Measurements from ENCODE around the gene AP2M1. TPM values are rescaled to one million over a fixed set of nuclear protein-coding genes. Genes with fewer than 3 reads are reported as not detected.

The AP2M1 gene
- total and polyA plus RNA-seq, 4 donors = 153 to 333 (median 251) TPM

DNA sequence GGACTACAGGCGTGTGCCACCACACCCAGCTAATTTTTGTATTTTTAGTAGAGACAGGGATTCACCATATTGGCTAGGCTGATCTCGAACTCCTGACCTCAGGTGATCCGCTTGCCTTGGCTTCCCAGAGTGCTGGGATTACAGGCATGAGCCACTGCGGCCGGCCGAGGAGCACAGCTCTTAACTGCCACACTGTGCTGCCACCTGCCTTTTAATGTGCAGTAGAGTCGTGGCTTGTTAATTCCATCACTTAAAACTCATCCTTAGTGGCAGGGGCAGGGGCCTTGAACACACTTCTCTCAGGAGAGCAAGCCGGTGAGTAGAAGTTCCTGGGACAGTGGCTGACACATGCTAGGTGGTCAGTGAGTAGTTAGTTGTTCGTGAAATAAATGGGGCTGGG, 23.9 kb downstream of the AP2M1 start:
- no peak overlapping the region for H3K27ac ChIP-seq (ENCODE audit: low read depth in 1 of 2, low read length in 1 of 2)
- H3K36me3 ChIP-seq (ENCODE audit: control insufficient read depth in 4 of 4, insufficient read depth in 4 of 4, low read length in 4 of 4) = peaks cover 3 to 28% (median 10%) of the 10 kb centered on the region in 4 donors
- no peak overlapping the region for H3K9ac ChIP-seq (ENCODE audit: insufficient read depth in 1 of 2, low read length in 2 of 2)
- TF ChIP-seq, protein P1, sequence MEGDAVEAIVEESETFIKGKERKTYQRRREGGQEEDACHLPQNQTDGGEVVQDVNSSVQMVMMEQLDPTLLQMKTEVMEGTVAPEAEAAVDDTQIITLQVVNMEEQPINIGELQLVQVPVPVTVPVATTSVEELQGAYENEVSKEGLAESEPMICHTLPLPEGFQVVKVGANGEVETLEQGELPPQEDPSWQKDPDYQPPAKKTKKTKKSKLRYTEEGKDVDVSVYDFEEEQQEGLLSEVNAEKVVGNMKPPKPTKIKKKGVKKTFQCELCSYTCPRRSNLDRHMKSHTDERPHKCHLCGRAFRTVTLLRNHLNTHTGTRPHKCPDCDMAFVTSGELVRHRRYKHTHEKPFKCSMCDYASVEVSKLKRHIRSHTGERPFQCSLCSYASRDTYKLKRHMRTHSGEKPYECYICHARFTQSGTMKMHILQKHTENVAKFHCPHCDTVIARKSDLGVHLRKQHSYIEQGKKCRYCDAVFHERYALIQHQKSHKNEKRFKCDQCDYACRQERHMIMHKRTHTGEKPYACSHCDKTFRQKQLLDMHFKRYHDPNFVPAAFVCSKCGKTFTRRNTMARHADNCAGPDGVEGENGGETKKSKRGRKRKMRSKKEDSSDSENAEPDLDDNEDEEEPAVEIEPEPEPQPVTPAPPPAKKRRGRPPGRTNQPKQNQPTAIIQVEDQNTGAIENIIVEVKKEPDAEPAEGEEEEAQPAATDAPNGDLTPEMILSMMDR (IDR thresholded peaks at IDR 0.05; ENCODE audit: control extremely low read depth, extremely low read depth) = no peak
- no peaks in the 10 kb centered on the region for H3K27me3 ChIP-seq (ENCODE audit: control insufficient read depth in 3 of 3, insufficient read depth in 3 of 3, low read length in 2 of 3)
- H3K9me3 ChIP-seq (ENCODE audit: control insufficient read depth in 4 of 4, insufficient read depth in 3 of 4, low read length in 3 of 4) = no peaks in the 10 kb centered on the region
- ATAC-seq (ENCODE audit: insufficient read depth, low FRiP score) (no peak), DNase-seq (no peak)
- WGBS, 2 donors = 88 to 90% methylated on average over 9 of the region's 9 CpGs
- no peaks in the 10 kb centered on the region for H3K4me1 ChIP-seq (ENCODE audit: control insufficient read depth in 5 of 5, insufficient read depth in 5 of 5, low read length in 5 of 5)
- no peak overlapping the region for H3K4me3 ChIP-seq

DNA sequence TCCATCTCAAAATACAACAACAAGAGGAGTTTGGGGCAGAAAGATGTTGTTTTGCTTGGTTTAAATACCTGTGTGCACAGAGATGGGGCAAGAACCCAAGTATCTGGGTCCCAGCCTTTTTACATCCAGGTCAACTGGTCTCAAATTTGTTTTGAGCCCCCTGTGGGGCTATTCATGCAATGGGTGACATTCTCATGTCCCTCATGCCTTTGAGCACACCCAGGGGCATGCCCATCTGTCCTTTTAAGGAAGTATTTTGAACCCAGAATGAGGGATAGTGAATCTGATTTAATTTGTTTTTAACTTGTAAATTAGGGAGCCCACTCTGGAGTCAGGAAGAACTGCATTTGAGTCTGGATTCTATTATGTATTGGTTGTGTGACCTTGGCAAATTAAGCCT, 26.2 kb downstream of the AP2M1 start:
- peaks cover 0 to 10% (median 3%) of the 10 kb centered on the region in 4 donors for H3K36me3 ChIP-seq (ENCODE audit: control insufficient read depth in 4 of 4, insufficient read depth in 4 of 4, low read length in 4 of 4)
- H3K27me3 ChIP-seq (ENCODE audit: control insufficient read depth in 3 of 3, insufficient read depth in 3 of 3, low read length in 2 of 3) = peaks cover 0 to 3% (median 0%) of the 10 kb centered on the region in 3 donors
- ATAC-seq (ENCODE audit: insufficient read depth, low FRiP score) = no peak

DNA sequence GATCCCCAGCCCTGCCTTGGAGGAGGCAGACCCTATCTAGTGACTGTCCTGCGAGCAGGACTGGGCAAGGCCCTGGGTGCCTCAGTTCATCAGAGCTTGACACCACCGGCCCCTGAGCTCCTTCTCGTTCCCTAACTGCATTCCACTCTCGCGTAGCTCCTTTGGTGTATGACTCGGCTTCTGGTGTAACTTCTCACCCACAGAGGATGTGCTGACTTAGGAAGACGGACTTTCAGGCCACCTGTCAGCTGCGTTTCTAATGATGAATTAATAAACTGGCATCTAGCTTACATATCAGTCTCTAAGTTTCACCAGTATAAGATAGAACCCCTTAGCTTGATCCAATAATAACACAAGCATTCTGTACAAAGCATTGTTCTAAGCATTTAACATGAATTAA, 28.9 kb downstream of the AP2M1 start:
- TF ChIP-seq, protein P1 (IDR thresholded peaks at IDR 0.05; ENCODE audit: control extremely low read depth, extremely low read depth) = no peak
- WGBS, 2 donors = 78 to 84% methylated on average over 8 of the region's 8 CpGs
- Histone ChIP-seq H3K4me3 (no peak overlapping the region), H3K4me1 (ENCODE audit: control insufficient read depth in 5 of 5, insufficient read depth in 5 of 5, low read length in 5 of 5) (no peaks in the 10 kb centered on the region), H3K36me3 (ENCODE audit: control insufficient read depth in 4 of 4, insufficient read depth in 4 of 4, low read length in 4 of 4) (no peaks in the 10 kb centered on the region), H3K9ac (ENCODE audit: insufficient read depth in 1 of 2, low read length in 2 of 2) (no peak overlapping the region), H3K27ac (ENCODE audit: low read depth in 1 of 2, low read length in 1 of 2) (no peak overlapping the region), H3K9me3 (ENCODE audit: control insufficient read depth in 4 of 4, insufficient read depth in 3 of 4, low read length in 3 of 4) (no peaks in the 10 kb centered on the region), H3K27me3 (ENCODE audit: control insufficient read depth in 3 of 3, insufficient read depth in 3 of 3, low read length in 2 of 3) (peaks cover 0 to 3% (median 0%) of the 10 kb centered on the region in 3 donors)
- DNase-seq (no peak), ATAC-seq (ENCODE audit: insufficient read depth, low FRiP score) (no peak)

More for the DNA sequence above, 26.2 kb downstream of the AP2M1 start:
- H3K9ac ChIP-seq (ENCODE audit: insufficient read depth in 1 of 2, low read length in 2 of 2) = no peak overlapping the region
- no peak overlapping the region for H3K27ac ChIP-seq (ENCODE audit: low read depth in 1 of 2, low read length in 1 of 2)
- no peaks in the 10 kb centered on the region for H3K4me1 ChIP-seq (ENCODE audit: control insufficient read depth in 5 of 5, insufficient read depth in 5 of 5, low read length in 5 of 5)
- no peaks in the 10 kb centered on the region for H3K9me3 ChIP-seq (ENCODE audit: control insufficient read depth in 4 of 4, insufficient read depth in 3 of 4, low read length in 3 of 4)
- H3K4me3 ChIP-seq = no peak overlapping the region
- DNase-seq = no peak
- TF ChIP-seq, protein P1 (IDR thresholded peaks at IDR 0.05; ENCODE audit: control extremely low read depth, extremely low read depth) = no peak
